Measurements from ENCODE around the gene PTOV1.

DNA sequence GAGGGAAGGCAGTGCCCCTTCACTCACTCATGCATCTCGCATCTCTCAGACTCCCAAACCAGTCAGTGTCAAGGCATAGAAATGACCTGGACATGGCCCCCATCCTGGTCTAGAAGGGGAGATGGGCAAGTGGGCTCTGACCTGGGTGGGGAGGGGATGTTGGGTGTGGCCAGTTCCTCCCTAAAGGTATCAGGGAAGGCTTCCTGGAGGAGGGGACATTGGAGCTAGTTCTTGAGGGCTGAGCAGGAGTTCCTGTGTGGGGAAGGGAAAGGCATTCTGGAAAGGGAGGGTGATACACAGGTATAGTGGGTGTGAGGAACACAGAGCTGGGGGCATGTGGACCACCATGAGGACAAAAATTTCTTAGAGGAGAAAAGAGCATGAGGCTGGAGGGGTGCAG lies 41.8 kb downstream of the PTOV1 start:
- TF ChIP-seq CTCF (IDR thresholded peaks at IDR 0.05) = no peak
- TF ChIP-seq POLR2A (IDR thresholded peaks at IDR 0.05) = no peak
